Heart left ventricle (tissue), 13 donors: ENCODE measurements around the gene WRAP73.

Experiments
- CTCF ChIP-seq, 12 donors: fragments of 200-600 bp; sonication (generic) in 4 of 12; IDR thresholded peaks; one replicate each; pipeline versions ENCODE4 v1.5.0 to v1.8.0; 2018 to 2022; ENCODE audit warnings: antibody characterized with exemption in 12 of 12, mild to moderate bottlenecking in 5 of 12
- POLR2A ChIP-seq, 2 donors: fragments of 450-650 bp; IDR thresholded peaks; one replicate each; pipeline ENCODE4 v1.6.1; 2017; ENCODE audit warnings: antibody characterized with exemption in 2 of 2, mild to moderate bottlenecking in 2 of 2, moderate library complexity in 2 of 2
- donor health status: ischemic (EF 13 %, LVEDD 7.1; RV severe dilation, severe dysfunction).
- donor health status: DM: no; HTN: yes; CAD: no.
- donor health status: DM: no; HTN: no; CAD: no.
- donor health status: ischemic (EF 25% LVEDD 6.9; RV normal size, moderate dysfunction).
- donor health status: ischemic (EF 25% LVEDD 5.7; RV mildly dilated, moderate dysfunction).
- donor health status: ischemic (EF 35%, LVEDD 5.7; RV mildly dilated, moderate dysfunction).
- donor health status: nonischemic (EF 11% LVEDD 7.7; RV severe dilation, severe dysfunction).
- donor health status: DM: yes; HTN: yes; CAD: no.
- donor health status: PGD.
- donor health status: ischemic (EF 29% LVEDD 5.4; RV normal size, mild dysfunction).
- donor health status: nonischemic (EF 23%, LVEDD 6.1; RV moderate dilation, normal function).

GRCh38 chr1:3618531-3618880, 31.4 kb downstream of the WRAP73 start:
- TF ChIP-seq CTCF (IDR thresholded peaks at IDR 0.05): no peak
- TF ChIP-seq POLR2A (IDR thresholded peaks at IDR 0.05): no peak
